Measurements from ENCODE around the gene KRTAP10-6.
"Not testable (repeated sequence)": the region's sequence is repeated elsewhere in the genome, so short reads cannot be mapped to it uniquely, and the experiment has no call there.

The KRTAP10-6 gene

GRCh38 chr21:44617071-44617501 lies 24.8 kb upstream of the KRTAP10-6 start:
- no peak for DNase-seq

GRCh38 chr21:44616591-44616926 lies 24.3 kb upstream of the KRTAP10-6 start:
- DNase-seq: no peak

DNA sequence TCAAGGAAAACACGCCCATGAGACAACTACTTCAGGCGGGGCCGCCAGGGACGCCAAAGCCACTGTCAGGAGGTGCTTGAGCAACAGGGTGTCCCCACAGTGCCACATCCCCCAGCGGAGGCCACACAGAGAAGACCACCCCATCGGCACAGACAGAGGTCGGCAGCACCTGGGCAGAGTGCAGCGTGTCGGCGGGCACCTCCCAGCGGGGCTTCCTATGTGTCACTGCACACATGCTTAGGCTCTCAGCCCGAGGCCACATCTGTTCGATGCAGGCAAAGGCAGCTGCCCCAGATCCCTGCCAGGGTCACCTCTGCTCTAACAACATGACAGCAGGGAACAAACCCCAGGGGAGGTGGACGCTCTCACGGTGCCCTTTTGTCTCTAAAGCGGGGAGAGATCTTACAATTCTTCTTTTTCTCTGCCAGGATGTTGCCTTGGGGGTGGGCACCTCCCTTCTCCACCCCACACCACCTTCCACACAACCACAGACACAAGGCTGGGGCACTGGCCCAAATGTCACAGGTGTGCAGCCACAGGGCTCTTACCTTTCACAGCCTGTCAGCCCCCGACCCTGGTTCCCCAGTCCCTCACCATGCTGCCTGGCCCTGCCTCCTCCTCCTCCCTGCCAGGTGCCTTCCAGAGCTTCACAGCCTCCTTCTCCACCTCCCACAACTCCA lies 23.7 kb upstream of the KRTAP10-6 start:
- no peak for DNase-seq

DNA sequence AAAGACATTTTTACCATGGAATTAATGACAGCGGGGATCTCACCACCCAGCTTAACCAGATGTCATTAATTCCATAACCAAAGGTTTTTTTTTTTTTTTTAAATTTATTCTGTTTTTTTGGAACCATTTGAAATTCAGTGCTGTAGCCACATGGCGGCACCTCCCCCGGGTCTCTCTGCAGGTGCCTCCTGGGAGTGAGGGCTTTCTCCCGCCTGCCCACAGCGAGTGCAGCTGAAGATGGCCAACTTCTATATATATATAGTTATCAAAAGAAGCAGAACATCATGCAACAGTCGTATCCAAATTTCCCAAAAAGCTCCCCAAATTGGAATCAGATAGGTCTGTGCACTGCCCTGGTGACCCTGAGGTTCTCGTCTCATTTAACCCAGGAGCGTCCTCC lies 23.2 kb upstream of the KRTAP10-6 start:
- no peak for DNase-seq

- no peak for DNase-seq
Observed at GRCh38 chr21:44614961-44615391, 22.7 kb upstream of the KRTAP10-6 start.

- DNase-seq: no peak
Observed at GRCh38 chr21:44614161-44614631, 21.9 kb upstream of the KRTAP10-6 start.

DNA sequence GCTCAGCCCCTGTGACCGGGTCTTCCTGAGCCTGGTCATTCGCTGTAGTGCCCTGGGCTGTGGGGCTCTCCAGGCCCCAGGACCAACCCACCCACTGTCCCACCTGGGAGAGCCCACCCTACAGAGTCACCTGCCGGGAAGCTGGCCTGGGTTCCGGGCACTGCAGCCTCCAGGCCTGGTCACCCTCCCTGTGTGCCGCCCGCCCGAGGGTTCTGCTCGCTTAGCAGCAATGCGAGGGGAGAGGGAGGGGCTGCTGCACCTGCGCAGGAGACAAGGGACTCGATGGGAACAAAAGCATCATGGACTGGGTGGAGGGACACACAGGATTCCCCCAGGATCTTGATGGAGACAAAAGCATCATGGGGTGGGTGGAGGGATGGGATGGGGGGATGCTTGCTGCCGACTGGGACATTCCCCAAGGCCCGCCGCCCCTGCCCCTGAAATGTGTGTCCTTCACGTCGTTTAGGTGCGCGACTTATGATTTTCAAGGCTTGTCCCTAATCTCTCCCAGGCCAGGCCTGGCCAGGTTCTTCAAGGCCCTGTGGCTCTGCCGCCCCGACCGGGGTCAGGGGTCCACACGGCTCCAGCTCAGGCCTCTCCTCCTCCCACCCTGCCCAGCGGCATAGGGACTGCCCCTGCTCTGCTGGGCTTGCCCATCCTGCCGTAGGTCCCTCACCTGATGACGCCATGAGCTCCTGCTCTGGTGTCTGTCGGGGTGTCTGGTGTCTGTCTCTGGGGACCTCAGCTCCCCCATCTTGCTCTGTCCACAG lies 21.3 kb upstream of the KRTAP10-6 start:
- no peak for DNase-seq

DNA sequence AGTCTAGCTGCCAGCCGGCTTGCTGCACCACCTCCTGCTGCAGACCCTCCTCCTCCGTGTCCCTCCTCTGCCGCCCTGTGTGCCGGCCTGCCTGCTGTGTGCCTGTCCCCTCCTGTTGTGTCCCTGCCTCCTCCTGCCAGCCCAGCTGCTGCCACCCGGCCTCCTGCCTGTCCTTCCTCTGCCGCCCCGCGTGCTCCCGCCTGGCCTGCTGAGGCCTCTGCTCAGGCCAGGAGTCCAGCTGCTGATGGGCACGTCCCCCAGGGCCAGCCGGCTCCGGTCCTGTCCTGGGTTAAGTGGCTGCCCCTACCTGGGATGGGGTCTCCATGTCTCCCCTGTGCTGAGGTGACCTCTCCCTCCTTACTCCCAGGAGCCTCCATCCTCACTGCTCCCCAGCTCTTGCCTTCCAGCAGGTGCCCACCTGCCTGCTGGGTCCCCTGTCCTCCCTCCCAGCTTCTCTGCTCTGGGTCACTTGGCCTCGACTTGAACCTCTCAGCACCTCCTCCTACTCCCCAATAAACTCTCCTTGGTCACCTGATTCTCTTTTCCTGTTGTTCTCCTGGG lies 20.4 kb upstream of the KRTAP10-6 start:
- DNase-seq: no peak

- no peak for DNase-seq
Observed at GRCh38 chr21:44612029-44612486, 19.8 kb upstream of the KRTAP10-6 start, which contains the start of gene KRTAP10-8. Gene KRTAP10-8, plus strand, starts transcription at chr21:44612079. Its CDS starts 22 bp downstream, at chr21:44612101.

- no peak for DNase-seq
Observed at GRCh38 chr21:44611551-44611950, 19.2 kb upstream of the KRTAP10-6 start.

- not testable (repeated sequence) for DNase-seq
Observed at GRCh38 chr21:44610157-44610843, 18.0 kb upstream of the KRTAP10-6 start.

DNA sequence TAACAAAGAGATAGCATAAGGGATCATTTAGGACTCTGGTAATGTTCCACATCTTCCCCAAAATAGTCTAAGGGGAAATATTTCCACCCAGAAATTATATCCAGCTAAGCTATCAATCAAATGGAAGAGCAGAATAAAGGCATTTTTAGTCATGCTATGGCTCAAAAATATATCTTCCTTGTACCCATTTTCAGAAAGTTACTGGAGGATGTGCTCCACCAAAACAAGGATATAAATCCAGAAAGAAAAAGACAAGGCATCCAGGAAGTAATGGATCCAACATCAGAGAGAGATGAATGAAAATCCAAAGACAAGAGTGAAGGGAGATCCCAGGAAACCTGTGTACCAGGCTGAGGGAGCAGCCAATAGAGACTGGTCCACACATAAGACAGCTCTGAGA lies 16.9 kb upstream of the KRTAP10-6 start:
- DNase-seq: no peak

DNA sequence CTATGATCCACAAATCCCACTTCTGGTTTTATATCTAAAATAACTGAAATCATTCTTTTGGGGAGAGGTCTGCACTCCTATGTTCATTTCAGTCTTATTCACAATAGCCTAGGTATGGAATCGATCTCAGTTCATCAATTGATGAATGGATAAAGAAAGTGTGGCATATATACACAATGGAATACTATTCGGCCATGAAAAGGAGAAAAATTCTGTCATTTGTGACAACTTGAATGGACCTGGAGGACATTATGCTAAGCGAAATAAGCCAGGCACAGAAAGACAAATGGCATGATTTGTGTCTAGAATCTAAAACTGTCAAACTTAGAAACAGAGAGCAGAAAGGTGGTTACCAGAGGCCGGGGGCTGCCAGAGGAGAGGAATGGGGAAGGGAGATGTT lies 14.2 kb upstream of the KRTAP10-6 start:
- DNase-seq: no peak

DNA sequence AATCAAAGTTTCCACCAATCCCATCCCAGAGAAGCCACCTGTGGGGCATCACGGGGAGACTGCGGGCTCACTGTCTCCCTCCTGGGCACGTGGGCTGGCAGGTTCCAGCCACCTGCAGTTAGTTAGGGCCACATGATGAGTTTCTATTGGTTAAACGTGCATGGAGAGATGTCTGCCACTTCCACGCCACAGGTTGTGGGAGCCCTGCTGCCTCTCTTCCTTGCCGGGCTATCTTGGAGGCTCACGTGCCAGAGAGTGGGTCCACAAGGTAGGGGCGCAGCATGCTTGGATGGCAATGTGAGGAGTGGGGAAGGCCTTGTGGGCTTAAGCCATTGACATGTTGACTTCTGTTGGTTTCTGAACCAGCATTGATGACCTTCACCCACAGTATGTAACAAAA lies 11.6 kb upstream of the KRTAP10-6 start:
- DNase-seq: no peak

DNA sequence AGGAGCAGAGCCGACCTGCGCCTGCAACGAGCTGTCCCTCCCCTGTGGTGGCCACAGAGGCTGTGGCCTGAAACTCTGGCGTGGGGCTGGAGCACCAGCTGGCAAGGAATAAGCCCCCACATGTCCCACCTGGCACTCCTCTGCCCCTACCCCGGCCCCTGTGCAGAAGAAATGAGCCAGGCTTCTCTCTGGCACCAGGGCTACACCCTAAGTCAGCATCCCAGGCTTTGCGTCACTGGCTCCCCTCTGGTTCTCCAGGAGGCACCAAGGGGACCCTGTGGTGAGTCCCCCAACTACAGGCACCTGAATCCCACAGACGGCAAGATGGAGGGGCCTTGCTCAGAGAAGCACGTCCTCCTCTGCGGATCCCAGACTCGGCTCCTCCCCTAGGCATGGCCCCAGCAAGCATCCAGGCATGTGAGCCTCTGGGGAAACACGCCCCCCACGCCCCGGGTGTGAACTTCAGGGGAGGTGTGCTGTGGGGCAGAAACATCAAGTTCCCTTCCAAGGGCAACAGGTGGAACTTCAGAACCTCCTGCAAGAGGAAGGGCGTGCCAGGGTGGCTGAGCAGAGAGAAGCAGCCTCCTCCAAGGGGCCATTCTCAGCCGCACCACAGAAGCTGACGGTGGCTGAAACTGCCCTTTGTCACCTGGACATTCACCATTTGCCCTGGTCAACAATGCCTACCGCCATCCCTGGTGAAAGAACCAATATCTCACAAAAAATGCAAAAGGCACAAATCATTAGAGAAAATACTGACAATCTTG lies 11.0 kb upstream of the KRTAP10-6 start:
- DNase-seq: no peak

DNA sequence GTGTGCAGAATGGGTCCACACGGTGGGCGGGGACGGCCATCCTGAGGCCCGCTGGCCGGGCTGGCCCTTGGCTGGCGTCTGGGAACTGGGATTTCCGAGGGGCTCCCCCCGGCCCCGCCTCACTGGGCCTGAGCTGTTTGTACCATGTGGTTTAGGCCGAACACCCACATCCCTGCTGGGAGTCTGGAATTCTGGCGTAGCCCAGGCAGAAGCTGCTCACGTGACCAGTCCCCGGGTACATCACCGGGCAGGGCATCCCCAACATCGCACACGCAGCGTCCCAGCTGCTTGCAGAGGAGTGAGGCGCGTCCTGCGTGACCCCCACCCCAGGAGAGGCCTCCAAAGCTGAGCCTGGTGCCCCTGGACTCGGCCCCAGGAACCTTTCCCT lies 10.2 kb upstream of the KRTAP10-6 start:
- no peak for DNase-seq

DNA sequence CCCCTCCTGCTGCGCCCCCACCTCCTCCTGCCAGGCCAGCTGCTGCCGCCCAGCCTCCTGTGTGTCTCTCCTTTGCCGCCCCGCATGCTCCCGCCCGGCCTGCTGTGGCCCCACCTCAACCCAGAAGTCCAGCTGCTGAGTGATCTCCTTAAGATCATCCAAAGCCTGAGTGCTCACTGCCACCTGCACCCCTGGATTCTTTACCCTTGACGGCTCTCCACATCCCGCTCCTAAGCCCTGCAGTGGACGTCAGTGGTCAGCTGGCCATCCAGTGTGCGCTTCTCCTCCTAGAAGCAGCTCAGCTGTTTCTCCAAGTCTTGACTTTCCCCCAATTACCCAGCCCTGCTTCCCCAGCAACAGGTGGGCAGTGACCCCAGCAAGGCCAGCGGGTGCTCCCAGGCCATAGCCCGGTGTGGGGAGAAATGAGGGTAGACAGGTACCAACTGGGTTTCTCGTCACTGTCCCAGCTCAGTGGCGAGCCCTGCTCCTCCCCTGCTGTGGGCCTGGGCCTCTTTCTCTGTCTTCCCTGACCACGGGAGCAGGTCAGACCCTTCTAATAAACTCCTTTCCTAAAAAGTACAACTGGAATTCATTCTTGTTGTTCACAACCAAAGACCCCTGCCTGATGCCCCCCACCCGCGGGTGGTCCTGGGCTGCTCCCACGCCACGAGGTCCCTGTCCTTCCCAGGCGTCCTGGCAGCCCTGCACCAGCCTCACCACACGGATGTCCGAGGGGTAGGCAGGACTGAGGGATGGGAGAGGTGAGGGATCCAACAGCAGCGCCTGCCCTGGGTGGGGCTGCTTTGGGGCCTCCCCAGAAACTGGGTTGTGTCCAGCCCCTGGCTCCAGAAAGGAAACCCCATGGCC lies 9.5 kb upstream of the KRTAP10-6 start:
- DNase-seq: no peak

GRCh38 chr21:44601091-44601490 lies 8.8 kb upstream of the KRTAP10-6 start:
- not testable (repeated sequence) for DNase-seq

DNA sequence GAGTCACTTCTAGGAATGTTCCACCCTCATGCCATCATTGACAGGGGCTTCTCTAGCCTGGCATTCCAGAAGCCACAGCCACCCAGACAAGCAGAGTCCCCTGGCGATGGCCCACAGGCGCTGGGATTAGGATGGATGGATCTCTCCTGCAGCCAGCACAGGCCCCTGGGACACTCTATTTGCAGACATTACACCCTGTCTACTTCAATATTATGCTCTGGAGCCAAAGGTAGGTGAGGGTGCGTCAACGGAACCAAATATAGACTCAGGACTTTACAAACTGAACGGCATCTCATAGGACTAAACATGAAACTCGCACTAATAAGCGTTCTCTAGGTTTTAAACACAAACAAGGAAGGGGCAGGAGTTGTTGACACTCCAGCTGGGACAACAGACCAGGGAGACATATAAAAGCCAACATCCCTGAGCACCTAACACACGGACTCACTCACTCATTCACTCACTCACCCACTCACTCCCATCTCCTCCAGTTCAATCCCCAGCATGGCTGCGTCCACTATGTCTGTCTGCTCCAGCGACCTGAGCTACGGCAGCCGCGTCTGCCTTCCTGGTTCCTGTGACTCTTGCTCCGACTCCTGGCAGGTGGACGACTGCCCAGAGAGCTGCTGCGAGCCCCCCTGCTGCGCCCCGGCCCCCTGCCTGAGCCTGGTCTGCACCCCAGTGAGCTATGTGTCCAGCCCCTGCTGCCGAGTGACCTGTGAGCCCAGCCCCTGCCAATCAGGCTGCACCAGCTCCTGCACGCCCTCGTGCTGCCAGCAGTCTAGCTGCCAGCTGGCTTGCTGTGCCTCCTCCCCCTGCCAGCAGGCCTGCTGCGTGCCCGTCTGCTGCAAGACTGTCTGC lies 8.0 kb upstream of the KRTAP10-6 start, which contains the start of gene KRTAP10-7:
Gene KRTAP10-7, plus strand, starts transcription at position 480 of the 861 bp plus-strand sequence. Its CDS starts 25 bp downstream, at position 505.
- DNase-seq: not testable (repeated sequence)

Measured in fibroblast of skin of back (primary cell).